ENCODE measurements around the gene MAP3K3. TPM values are rescaled to one million over a fixed set of nuclear protein-coding genes. Genes with fewer than 3 reads are reported as not detected.

The MAP3K3 gene
- total and polyA plus RNA-seq, 2 donors (not counting 3 experiments of a cell fraction or from before 2014, with no cell fraction given): 56.6 to 81.0 TPM

GRCh38 chr17:63697341-63698286 lies 75.4 kb downstream of the MAP3K3 start:
- no peaks in the 10 kb centered on the region for H3K27me3 ChIP-seq (ENCODE audit: control insufficient read depth in 2 of 2, insufficient read depth in 2 of 2, low read length in 2 of 2)
- peaks cover 20% of the 10 kb centered on the region for H3K4me1 ChIP-seq (ENCODE audit: control insufficient read depth, extremely low read depth, insufficient read depth, low read length)
- H3K4me3 ChIP-seq (replicated peaks in 1 of 3; ENCODE audit: insufficient read depth in 1 of 3, low read depth in 1 of 3, low read length in 3 of 3): no peak overlapping the region
- DNase-seq (ENCODE audit: low read depth, low spot score) (peak; percentile 44), FAIRE-seq (no peak)
- no peak overlapping the region for H3K4me2 ChIP-seq (ENCODE audit: insufficient read depth, low read length)
- peaks cover 9% of the 10 kb centered on the region for H3K79me2 ChIP-seq (ENCODE audit: control insufficient read depth, insufficient read depth, low read length)
- H3K9me3 ChIP-seq (replicated peaks; ENCODE audit: control insufficient read depth, insufficient read depth, low read length): no peaks in the 10 kb centered on the region
- H4K20me1 ChIP-seq (replicated peaks; ENCODE audit: control insufficient read depth, extremely low read depth, insufficient read depth, low read length): no peaks in the 10 kb centered on the region
- H3K9ac ChIP-seq (replicated peaks; ENCODE audit: extremely low read depth, insufficient read depth, low read length): no peak overlapping the region
- H3K9me1 ChIP-seq (replicated peaks; ENCODE audit: control insufficient read depth, extremely low read depth, insufficient read depth, low read length): no peaks in the 10 kb centered on the region
- dilution Hi-C loops (cut with MboI; ENCODE audit: extremely low pct_ligation_motif_present, low sequenced_read_pairs) (no loop called here), intact Hi-C loops (cut with micrococcal nuclease) (loop anchor here (1.0 to 2.0 kb wide), 3 partner anchors 21 to 137 kb away; no protein-coding TSS in a partner anchor)
- BruUV-seq (replicated peaks): TSS peak; percentile 30
- H3K27ac ChIP-seq (ENCODE audit: insufficient read depth, low read depth, low read length): no peak overlapping the region
- ChIA-PET CTCF (interaction anchor here (0.7 to 6.6 kb wide), 12 partner anchors 10 to 272 kb away, joined by 3 to 36 read pairs (median 6); no protein-coding TSS in a partner anchor), POLR2A (no interaction called here)
- H3K36me3 ChIP-seq (ENCODE audit: control insufficient read depth in 2 of 2, extremely low read depth in 1 of 2, insufficient read depth in 2 of 2, low read length in 2 of 2): peaks cover 0 to 19% of the 10 kb centered on the region in 2 experiments
- TF ChIP-seq JUN (IDR thresholded peaks at IDR 0.05; ENCODE audit: borderline replicate concordance, insufficient read depth, insufficient read length, low read depth) (no peak), MYC (IDR thresholded peaks at IDR 0.05; ENCODE audit: low read depth, low read length) (no peak), EZH2 (IDR thresholded peaks at IDR 0.05; ENCODE audit: borderline replicate concordance, low read depth, low read length, severe bottlenecking) (no peak), CTCF (IDR thresholded peaks at IDR 0.05; ENCODE audit: extremely low read depth in 1 of 2, insufficient read depth in 1 of 2, low read depth in 1 of 2, low read length in 2 of 2) (peak; percentile 41 to 61), POLR2A (IDR thresholded peaks at IDR 0.05; ENCODE audit: low read depth, low read length) (peak; percentile 15), GATA2 (IDR thresholded peaks at IDR 0.05; ENCODE audit: insufficient read depth, insufficient read length, low read depth, low read length) (no peak), MAX (IDR thresholded peaks at IDR 0.05; ENCODE audit: insufficient read depth, insufficient read length) (no peak), FOS (IDR thresholded peaks at IDR 0.05; ENCODE audit: borderline replicate concordance, insufficient read depth, low read length) (no peak), POLR2AphosphoS5 (IDR thresholded peaks at IDR 0.05; ENCODE audit: insufficient read depth, low read depth, low read length) (peak; percentile 39)
- no peak overlapping the region for H2AFZ ChIP-seq (ENCODE audit: low read depth, low read length)
